PC-9 (cell line): ENCODE results near the gene BLM. TPM values are rescaled to one million over a fixed set of nuclear protein-coding genes. Genes with fewer than 3 reads are reported as not detected.

Experiments
- BruUV-seq: library from RNA; stranded (reverse); fragments of 400-500 nt; replicated peaks from 2 replicates; lab custom pipeline; 2021; lab: Mats Ljungman, UMichigan
- CTCF ChIA-PET: fragments of 300-600 bp; sonication (Branson Sonifier 250); formaldehyde crosslinking; loops from one replicate; lab custom pipeline; 2022; ENCODE audit warnings: antibody characterized with exemption; lab: Charles Lee
- POLR2A ChIA-PET: fragments of 300-600 bp; sonication (Branson Sonifier 250); formaldehyde crosslinking; loops from one replicate; lab custom pipeline; 2022; ENCODE audit warnings: antibody characterized with exemption; ENCODE audit not compliant: unreplicated experiment; lab: Charles Lee
- DNase-seq, 2 experiments: peaks; one replicate each; pipeline versions ENCODE4 v3.0.0 to v3.0.0-alpha.2; 2015 to 2022; ENCODE audit warnings: mixed read lengths in 1 of 2
- H2AFZ ChIP-seq: fragments of 200-600 bp; sonication (generic); 2 replicates; pipeline ENCODE4 v1.8.1; 2017; ENCODE audit warnings: antibody characterized with exemption
- H3F3A ChIP-seq: fragments of 200-600 bp; sonication (generic); 2 replicates; pipeline ENCODE4 v1.8.1; 2017; ENCODE audit warnings: antibody characterized with exemption, mild to moderate bottlenecking, low read depth; ENCODE audit not compliant: insufficient read depth
- H3K27ac ChIP-seq: fragments of 200-600 bp; sonication (generic); 2 replicates; pipeline ENCODE4 v1.6.1; 2016; ENCODE audit warnings: mixed run types
- H3K27me3 ChIP-seq: fragments of 200-600 bp; sonication (generic); 2 replicates; pipeline ENCODE4 v1.6.1; 2016; ENCODE audit warnings: low read depth, mixed run types; ENCODE audit not compliant: insufficient read depth
- H3K36me3 ChIP-seq: fragments of 200-600 bp; sonication (generic); 2 replicates; pipeline ENCODE4 v1.6.1; 2016; ENCODE audit warnings: low read depth, mixed run types
- H3K4me1 ChIP-seq: fragments of 200-600 bp; sonication (generic); replicated peaks from 2 replicates; pipeline ENCODE4 v1.6.1; 2016; ENCODE audit warnings: mixed run types; ENCODE audit not compliant: insufficient read depth
- H3K4me2 ChIP-seq: fragments of 200-600 bp; sonication (generic); 2 replicates; pipeline ENCODE4 v1.6.1; 2017; ENCODE audit warnings: mixed run types
- H3K4me3 ChIP-seq: fragments of 200-600 bp; sonication (generic); 2 replicates; pipeline ENCODE4 v1.6.1; 2016; ENCODE audit warnings: mixed run types
- H3K79me2 ChIP-seq: fragments of 200-600 bp; sonication (generic); 2 replicates; pipeline ENCODE4 v1.6.1; 2017; ENCODE audit warnings: low read depth, mixed run types
- H3K9me2 ChIP-seq: fragments of 200-600 bp; sonication (generic); 2 replicates; pipeline ENCODE4 v1.8.1; 2017; ENCODE audit warnings: mild to moderate bottlenecking; ENCODE audit not compliant: insufficient read depth
- H3K9me3 ChIP-seq: fragments of 200-600 bp; sonication (generic); 2 replicates; pipeline ENCODE4 v1.8.1; 2016; ENCODE audit warnings: low read depth; ENCODE audit not compliant: insufficient read depth
- H4K20me1 ChIP-seq: fragments of 200-600 bp; sonication (generic); 2 replicates; pipeline ENCODE4 v1.8.1; 2017; ENCODE audit not compliant: insufficient read depth
- CTCF ChIP-seq: fragments of 200-600 bp; sonication (generic); conservative IDR thresholded peaks from 2 replicates; pipeline ENCODE4 v1.6.1; 2017; ENCODE audit warnings: mixed run types, antibody characterized with exemption, mild to moderate bottlenecking, moderate library complexity
- EZH2 ChIP-seq: fragments of 200-600 bp; sonication (generic); IDR thresholded peaks from 2 replicates; pipeline ENCODE4 v1.8.0; 2017; ENCODE audit warnings: antibody characterized with exemption, low read depth
- intact Hi-C: fragments of 100-400 bp; cut with micrococcal nuclease; formaldehyde crosslinking; loops from one replicate; pipeline ENCODE4 v1.10.0; 2022; ENCODE audit not compliant: unreplicated experiment
- total RNA-seq: library from RNA; stranded (reverse); gene quantifications from 2 replicates; pipeline ENCODE4 v1.2.3, GENCODE V29; 2021

Gene BLM
- total RNA-seq, 1 experiment from 2014 or later = 19.1 TPM

- BruUV-seq = no TSS peak
- no peak for DNase-seq
- H3F3A ChIP-seq = no peaks in the 10 kb centered on the region
- ChIA-PET POLR2A (no interaction called here), CTCF (interaction anchor here (0.6 kb wide), 1 partner anchor 74 kb away, joined by 3 read pairs; no protein-coding TSS in a partner anchor)
- H3K4me2 ChIP-seq = no peak overlapping the region
- 0 out of 2 replicates have a peak, but pooled peaks cover 3% of the 10 kb centered on the region for H3K36me3 ChIP-seq
- TF ChIP-seq CTCF (no peak), EZH2 (no peak)
- no peaks in the 10 kb centered on the region for H3K79me2 ChIP-seq
- no peaks in the 10 kb centered on the region for H4K20me1 ChIP-seq
- no peak overlapping the region for H3K27ac ChIP-seq
- H3K9me3 ChIP-seq = no peaks in the 10 kb centered on the region
- no peak overlapping the region for H2AFZ ChIP-seq
- no peak overlapping the region for H3K4me3 ChIP-seq
- H3K4me1 ChIP-seq = no peaks in the 10 kb centered on the region
- H3K9me2 ChIP-seq = no peaks in the 10 kb centered on the region
- intact Hi-C loops = no loop called here
- no peaks in the 10 kb centered on the region for H3K27me3 ChIP-seq
Observed at GRCh38 chr15:90812171-90812957, 95.2 kb downstream of the BLM start.

GRCh38 chr15:90812958-90813265 is 95.8 kb downstream of the BLM start:
- no peaks in the 10 kb centered on the region for H3K4me1 ChIP-seq
- H2AFZ ChIP-seq = no peak overlapping the region
- ChIA-PET CTCF (no interaction called here), POLR2A (no interaction called here)
- no peak for DNase-seq
- H3K4me2 ChIP-seq = no peak overlapping the region
- BruUV-seq = no TSS peak
- 0 out of 2 replicates have a peak, but pooled peaks cover 3% of the 10 kb centered on the region for H3K36me3 ChIP-seq
- H3K4me3 ChIP-seq = no peak overlapping the region
- H3K27me3 ChIP-seq = no peaks in the 10 kb centered on the region
- no peak overlapping the region for H3K27ac ChIP-seq
- H3K9me2 ChIP-seq = no peaks in the 10 kb centered on the region
- no peaks in the 10 kb centered on the region for H3K9me3 ChIP-seq
- no peaks in the 10 kb centered on the region for H3K79me2 ChIP-seq
- intact Hi-C loops = no loop called here
- no peak for TF ChIP-seq EZH2
- no peak for TF ChIP-seq CTCF
- no peaks in the 10 kb centered on the region for H3F3A ChIP-seq
- H4K20me1 ChIP-seq = no peaks in the 10 kb centered on the region

- H3K36me3 ChIP-seq = 0 out of 2 replicates have a peak, but pooled peaks cover 3% of the 10 kb centered on the region
- POLR2A ChIA-PET = no interaction called here
- no peaks in the 10 kb centered on the region for H3K4me1 ChIP-seq
- no peaks in the 10 kb centered on the region for H4K20me1 ChIP-seq
- no TSS peak for BruUV-seq
- DNase-seq = no peak
- TF ChIP-seq CTCF (no peak), EZH2 (no peak)
- H3K27me3 ChIP-seq = no peaks in the 10 kb centered on the region
- intact Hi-C loops = no loop called here
- H2AFZ ChIP-seq = no peak overlapping the region
- no peak overlapping the region for H3K27ac ChIP-seq
- H3K4me3 ChIP-seq = no peak overlapping the region
- CTCF ChIA-PET = no interaction called here
- no peaks in the 10 kb centered on the region for H3K9me2 ChIP-seq
- no peaks in the 10 kb centered on the region for H3K9me3 ChIP-seq
- H3F3A ChIP-seq = no peaks in the 10 kb centered on the region
- no peak overlapping the region for H3K4me2 ChIP-seq
- no peaks in the 10 kb centered on the region for H3K79me2 ChIP-seq
Observed at GRCh38 chr15:90813796-90814190, 96.6 kb downstream of the BLM start.
